ENCODE results near the gene PRM2. TPM values are rescaled to one million over a fixed set of nuclear protein-coding genes. Genes with fewer than 3 reads are reported as not detected.

PRM2 gene
- total RNA-seq, 5 donors from 2014 or later (not counting 1 experiment from before 2014, with no cell fraction given): not detected

DNA sequence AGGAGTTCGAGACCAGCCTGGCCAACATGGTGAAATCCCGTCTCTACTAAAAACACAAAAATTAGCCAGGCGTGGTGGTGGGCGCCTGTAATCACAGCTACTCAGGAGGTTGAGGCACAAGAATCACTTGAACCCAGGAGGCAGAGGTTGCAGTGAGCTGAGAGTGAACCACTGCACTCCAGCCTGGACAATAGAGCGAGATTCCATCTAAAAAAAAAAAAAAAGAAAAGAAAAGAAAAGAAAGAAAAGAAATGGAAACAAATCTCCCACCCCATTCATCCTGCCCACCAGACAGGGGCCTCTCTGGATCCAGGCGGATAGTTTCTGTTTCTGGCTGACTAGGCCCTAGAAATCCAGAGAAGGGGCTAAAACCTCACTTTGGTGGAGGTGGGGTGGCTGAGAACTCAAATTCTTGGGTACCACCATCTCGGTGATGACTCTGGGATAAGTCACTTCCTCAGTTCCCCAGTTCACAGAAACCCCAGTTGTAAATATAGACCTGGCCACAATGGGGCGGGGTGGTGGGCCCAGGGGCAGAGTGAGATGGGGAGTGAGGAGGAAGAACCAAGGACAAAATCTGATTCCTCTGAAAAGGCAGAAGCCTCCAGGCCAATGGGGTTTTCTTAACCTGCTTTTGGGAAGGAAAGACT, 42.4 kb downstream of the PRM2 start:
- CTCF ChIA-PET: interaction anchor here (0.7 to 1.1 kb wide), 2 partner anchors 18 to 130 kb away, joined by 3 to 4 read pairs; no protein-coding TSS in a partner anchor
- no peaks in the 10 kb centered on the region for H3K36me3 Mint-ChIP-seq
- no CpG with 5 or more reads among the region's 8 CpGs for WGBS (ENCODE audit: insufficient coverage)
- H3K4me1 ChIP-seq (ENCODE audit: control insufficient read depth in 1 of 2, extremely low read depth in 1 of 2, insufficient read depth in 2 of 2, low read length in 2 of 2): peaks cover 13 to 63% of the 10 kb centered on the region in 2 experiments
- peak in 1 of 4 experiments; percentile 10 for ATAC-seq (replicated peaks in 1 of 4)
- DNase-seq: peak in 10 of 35 experiments; percentile 24 to 59 (median 42)
- H3K9me3 ChIP-seq: no peaks in the 10 kb centered on the region
- no peaks in the 10 kb centered on the region for H3K36me3 ChIP-seq (ENCODE audit: control insufficient read depth in 2 of 2, extremely low read depth in 1 of 2, insufficient read depth in 1 of 2, low read length in 1 of 2)
- POLR2A ChIA-PET: interaction anchor here (0.7 to 1.3 kb wide), 4 partner anchors 9 to 21 kb away, joined by 3 read pairs; no protein-coding TSS in a partner anchor
- no peaks in the 10 kb centered on the region for H3K9me3 Mint-ChIP-seq
- peak overlapping the region; percentile 41 to 80 (median 57) for H3K4me3 Mint-ChIP-seq
- H3K4me1 Mint-ChIP-seq: peaks cover 56 to 71% (median 65%) of the 10 kb centered on the region in 3 donors
- H3K27me3 ChIP-seq (replicated peaks in 1 of 2; ENCODE audit: control insufficient read depth in 2 of 2, extremely low read depth in 1 of 2, insufficient read depth in 2 of 2, low read length in 1 of 2): no peaks in the 10 kb centered on the region
- H3K27ac Mint-ChIP-seq: peak overlapping the region; percentile 97
- no peaks in the 10 kb centered on the region for H3K27me3 Mint-ChIP-seq
- H3K27ac ChIP-seq (ENCODE audit: low read length): peak overlapping the region; percentile 85
- H3K4me3 ChIP-seq (ENCODE audit: control insufficient read depth in 1 of 2, extremely low read depth in 1 of 2, low read length in 1 of 2): no peak overlapping the region

DNA sequence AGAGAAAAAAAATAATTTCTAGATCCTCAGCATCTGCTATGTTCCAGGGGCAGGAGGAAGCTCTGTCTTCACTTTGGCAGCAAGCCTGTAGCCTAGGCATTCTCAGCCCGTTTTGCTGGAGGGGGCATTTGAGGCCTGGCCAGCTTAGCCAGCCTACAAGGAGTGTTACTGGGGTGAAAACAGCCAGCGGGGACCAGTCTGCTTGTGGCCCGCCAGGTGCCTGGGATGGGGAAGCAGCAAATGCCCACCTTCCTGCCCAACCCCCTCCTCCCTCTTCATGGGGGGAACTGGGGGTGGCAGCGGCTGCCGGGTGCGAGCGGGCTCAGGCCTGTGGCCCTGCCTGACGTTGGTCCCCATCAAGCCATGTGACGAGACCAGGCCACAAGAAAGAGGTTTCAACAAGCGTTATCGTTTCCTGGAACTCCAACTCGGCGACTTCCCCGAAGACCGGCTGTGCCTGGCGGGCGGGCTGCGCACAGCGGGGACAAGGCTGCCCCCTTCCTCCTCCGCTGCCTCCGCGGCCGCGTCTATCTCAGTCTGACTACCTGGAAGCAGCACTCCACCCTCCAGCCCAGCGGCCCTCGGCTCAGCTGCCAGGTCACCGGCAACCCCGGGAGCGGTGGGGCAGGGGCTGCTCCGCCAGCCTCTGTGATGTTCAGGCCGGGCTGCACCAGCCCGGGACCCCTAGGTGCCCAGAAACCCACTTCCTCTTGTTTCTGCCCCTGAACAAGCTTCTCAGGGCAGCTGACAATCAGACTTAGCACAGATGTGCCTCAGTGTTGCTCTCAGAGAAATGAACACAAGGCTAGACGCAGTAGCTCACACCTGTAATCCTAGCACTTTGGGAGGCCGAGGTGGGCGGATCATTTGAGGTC, 43.2 kb downstream of the PRM2 start:
- H3K27ac Mint-ChIP-seq: peak overlapping the region; percentile 97
- H3K4me3 Mint-ChIP-seq: peak overlapping the region; percentile 41 to 80 (median 57)
- no peaks in the 10 kb centered on the region for H3K27me3 ChIP-seq (replicated peaks in 1 of 2; ENCODE audit: control insufficient read depth in 2 of 2, extremely low read depth in 1 of 2, insufficient read depth in 2 of 2, low read length in 1 of 2)
- ATAC-seq (replicated peaks in 1 of 4): peak; percentile 85 to 89 (median 86)
- H3K36me3 ChIP-seq (ENCODE audit: control insufficient read depth in 2 of 2, extremely low read depth in 1 of 2, insufficient read depth in 1 of 2, low read length in 1 of 2): no peaks in the 10 kb centered on the region
- peaks cover 13 to 65% of the 10 kb centered on the region in 2 experiments for H3K4me1 ChIP-seq (ENCODE audit: control insufficient read depth in 1 of 2, extremely low read depth in 1 of 2, insufficient read depth in 2 of 2, low read length in 2 of 2)
- WGBS (ENCODE audit: insufficient coverage): under 1% methylated on average over 32 of the region's 35 CpGs
- no peaks in the 10 kb centered on the region for H3K27me3 Mint-ChIP-seq
- DNase-seq: peak; percentile 53 to 92 (median 86)
- no peaks in the 10 kb centered on the region for H3K9me3 ChIP-seq
- H3K9me3 Mint-ChIP-seq: no peaks in the 10 kb centered on the region
- ChIA-PET CTCF (interaction anchor here (0.5 to 1.1 kb wide), 4 partner anchors 19 to 130 kb away, joined by 3 to 4 read pairs (median 4); partner anchors contain the start of gene SOCS1 (in 1 of the 2)), POLR2A (interaction anchor here (0.6 to 1.3 kb wide), 6 partner anchors 8 to 417 kb away, joined by 3 to 4 read pairs (median 3); partner anchors contain the start of gene SOCS1 (in 1 of the 2))
- peak overlapping the region; percentile 31 to 50 for H3K4me3 ChIP-seq (ENCODE audit: control insufficient read depth in 1 of 2, extremely low read depth in 1 of 2, low read length in 1 of 2)
- no peaks in the 10 kb centered on the region for H3K36me3 Mint-ChIP-seq
- H3K4me1 Mint-ChIP-seq: peaks cover 61 to 77% (median 71%) of the 10 kb centered on the region in 3 donors
- peak overlapping the region; percentile 85 for H3K27ac ChIP-seq (ENCODE audit: low read length)

DNA sequence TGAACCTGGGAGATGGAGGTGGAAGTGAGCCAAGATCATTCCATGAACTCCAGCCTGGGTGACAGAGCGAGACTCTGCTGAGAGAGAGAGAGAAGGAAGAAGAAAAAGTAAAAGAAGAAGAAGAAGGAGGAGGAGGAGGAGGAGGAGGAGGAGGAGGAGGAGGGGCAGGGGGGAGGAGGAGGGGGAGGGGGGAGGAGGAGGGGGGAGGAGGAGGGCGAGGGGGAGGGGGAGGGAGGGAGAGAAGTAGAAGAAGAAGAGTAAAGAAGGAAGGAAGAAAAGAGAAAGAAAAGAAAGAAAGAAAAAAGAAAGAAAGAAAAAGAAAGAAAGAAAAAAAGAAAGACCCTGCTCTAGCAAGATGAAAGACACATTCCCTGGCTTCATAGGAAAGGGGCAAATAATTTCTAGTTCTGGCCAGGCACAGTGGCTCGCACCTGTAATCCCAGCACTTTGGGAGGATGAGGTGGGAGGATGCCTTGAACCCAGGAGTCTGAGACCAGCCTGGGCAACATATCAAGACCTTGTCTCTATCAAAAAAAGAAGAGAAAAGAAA, 43.9 kb downstream of the PRM2 start:
- WGBS (ENCODE audit: insufficient coverage): no CpG with 5 or more reads among the region's 3 CpGs
- ChIA-PET CTCF (interaction anchor here in 1 of 2 donors (0.5 to 0.7 kb wide), 2 partner anchors 20 to 23 kb away, joined by 3 to 4 read pairs; partner anchors contain the start of gene SOCS1), POLR2A (interaction anchor here (0.6 to 1.0 kb wide), 2 partner anchors 23 to 418 kb away, joined by 4 read pairs; partner anchors contain the start of gene SOCS1 (in 1 of the 2))

DNA sequence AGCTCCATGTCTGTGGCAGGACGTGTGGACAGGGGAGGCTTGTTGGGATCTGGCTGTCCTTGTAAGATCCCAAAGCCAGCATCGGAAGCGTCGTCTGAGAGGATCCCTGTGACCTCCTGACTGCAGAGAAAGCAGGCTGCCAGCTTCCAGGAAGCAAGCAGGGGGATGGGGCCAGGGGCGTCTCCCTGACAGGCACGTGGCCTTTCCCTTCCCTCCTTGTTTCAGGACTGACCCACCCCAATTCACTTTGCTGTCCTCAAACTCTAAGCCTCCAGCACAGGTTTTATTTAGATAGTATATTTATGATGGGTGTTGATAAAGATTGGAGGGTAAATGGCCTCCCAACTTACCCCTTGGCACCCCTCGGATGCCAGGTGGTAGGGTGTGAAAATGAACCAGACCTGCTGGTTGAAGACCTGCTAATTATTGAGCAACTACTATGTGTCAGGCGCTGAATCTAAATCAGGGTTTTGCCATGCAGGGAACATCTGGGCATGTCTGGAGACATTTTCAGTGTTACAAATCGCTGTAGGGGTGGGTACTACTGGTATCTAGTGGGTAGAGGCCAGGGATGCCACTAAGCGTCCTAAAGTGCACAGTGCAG, 44.8 kb downstream of the PRM2 start:
- DNase-seq: no peak
- Mint-ChIP-seq H3K4me1 (peaks cover 62 to 71% (median 68%) of the 10 kb centered on the region in 3 donors), H3K4me3 (peak overlapping the region in 1 of 3 donors; percentile 80), H3K27me3 (no peaks in the 10 kb centered on the region), H3K36me3 (no peaks in the 10 kb centered on the region), H3K9me3 (no peaks in the 10 kb centered on the region), H3K27ac (peak overlapping the region; percentile 84 to 85)
- Histone ChIP-seq H3K36me3 (ENCODE audit: control insufficient read depth in 2 of 2, extremely low read depth in 1 of 2, insufficient read depth in 1 of 2, low read length in 1 of 2) (no peaks in the 10 kb centered on the region), H3K27me3 (replicated peaks in 1 of 2; ENCODE audit: control insufficient read depth in 2 of 2, extremely low read depth in 1 of 2, insufficient read depth in 2 of 2, low read length in 1 of 2) (no peaks in the 10 kb centered on the region), H3K27ac (ENCODE audit: low read length) (peak overlapping the region; percentile 31), H3K9me3 (no peaks in the 10 kb centered on the region), H3K4me3 (ENCODE audit: control insufficient read depth in 1 of 2, extremely low read depth in 1 of 2, low read length in 1 of 2) (no peak overlapping the region), H3K4me1 (ENCODE audit: control insufficient read depth in 1 of 2, extremely low read depth in 1 of 2, insufficient read depth in 2 of 2, low read length in 2 of 2) (peaks cover 13 to 65% of the 10 kb centered on the region in 2 experiments)
- ATAC-seq (replicated peaks in 1 of 4): no peak
- POLR2A ChIA-PET: interaction anchor here in 1 of 2 donors (0.5 kb wide), 1 partner anchor 30 kb away, joined by 3 read pairs; no protein-coding TSS in a partner anchor
- 96% methylated on average over 5 of the region's 10 CpGs for WGBS (ENCODE audit: insufficient coverage)
- CTCF ChIA-PET: interaction anchor here in 1 of 2 donors (0.6 kb wide), 1 partner anchor 12 kb away, joined by 7 read pairs; no protein-coding TSS in a partner anchor

More for the DNA sequence above, 43.9 kb downstream of the PRM2 start:
- Histone ChIP-seq H3K36me3 (ENCODE audit: control insufficient read depth in 2 of 2, extremely low read depth in 1 of 2, insufficient read depth in 1 of 2, low read length in 1 of 2) (no peaks in the 10 kb centered on the region), H3K4me1 (ENCODE audit: control insufficient read depth in 1 of 2, extremely low read depth in 1 of 2, insufficient read depth in 2 of 2, low read length in 2 of 2) (peaks cover 13 to 65% of the 10 kb centered on the region in 2 experiments), H3K27ac (ENCODE audit: low read length) (peak overlapping the region; percentile 85), H3K27me3 (replicated peaks in 1 of 2; ENCODE audit: control insufficient read depth in 2 of 2, extremely low read depth in 1 of 2, insufficient read depth in 2 of 2, low read length in 1 of 2) (no peaks in the 10 kb centered on the region), H3K9me3 (no peaks in the 10 kb centered on the region), H3K4me3 (ENCODE audit: control insufficient read depth in 1 of 2, extremely low read depth in 1 of 2, low read length in 1 of 2) (peak overlapping the region in 1 of 2 donors; percentile 31)
- DNase-seq (no peak), ATAC-seq (replicated peaks in 1 of 4) (no peak)
- Mint-ChIP-seq H3K27ac (peak overlapping the region; percentile 97), H3K4me3 (peak overlapping the region; percentile 41 to 80 (median 57)), H3K27me3 (no peaks in the 10 kb centered on the region), H3K9me3 (no peaks in the 10 kb centered on the region), H3K4me1 (peaks cover 61 to 77% (median 72%) of the 10 kb centered on the region in 3 donors), H3K36me3 (no peaks in the 10 kb centered on the region)

DNA sequence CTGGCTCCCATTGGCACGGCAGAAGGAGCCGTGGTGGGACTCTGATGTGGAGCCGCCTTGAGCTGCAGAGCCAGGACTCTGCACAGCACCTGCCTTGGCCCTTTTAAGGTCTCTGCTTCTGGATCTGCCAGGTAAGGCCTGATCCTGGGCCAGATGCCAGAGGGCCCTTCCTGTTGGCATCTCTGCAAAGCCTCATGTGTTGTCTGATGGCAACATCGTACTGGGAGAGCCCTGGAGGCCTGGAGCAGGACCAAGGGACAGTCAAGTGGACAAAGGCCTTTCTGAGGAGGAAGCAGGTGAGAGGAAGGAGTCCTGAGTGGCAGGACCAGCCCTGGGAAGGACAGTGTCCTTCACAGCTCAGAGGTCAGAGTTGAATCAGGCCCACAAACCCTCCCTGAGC, 46.4 kb downstream of the PRM2 start:
- Histone ChIP-seq H3K27ac (ENCODE audit: low read length) (no peak overlapping the region), H3K9me3 (no peaks in the 10 kb centered on the region), H3K36me3 (ENCODE audit: control insufficient read depth in 2 of 2, extremely low read depth in 1 of 2, insufficient read depth in 1 of 2, low read length in 1 of 2) (no peaks in the 10 kb centered on the region), H3K4me3 (ENCODE audit: control insufficient read depth in 1 of 2, extremely low read depth in 1 of 2, low read length in 1 of 2) (no peak overlapping the region), H3K27me3 (replicated peaks in 1 of 2; ENCODE audit: control insufficient read depth in 2 of 2, extremely low read depth in 1 of 2, insufficient read depth in 2 of 2, low read length in 1 of 2) (no peaks in the 10 kb centered on the region), H3K4me1 (ENCODE audit: control insufficient read depth in 1 of 2, extremely low read depth in 1 of 2, insufficient read depth in 2 of 2, low read length in 2 of 2) (peaks cover 19 to 70% of the 10 kb centered on the region in 2 experiments)
- WGBS (ENCODE audit: insufficient coverage): 100% methylated on average over 4 of the region's 4 CpGs
- POLR2A ChIA-PET: no interaction called here
- Mint-ChIP-seq H3K9me3 (no peaks in the 10 kb centered on the region), H3K4me1 (peaks cover 71 to 75% (median 73%) of the 10 kb centered on the region in 3 donors), H3K27ac (peak overlapping the region; percentile 62 to 83), H3K4me3 (no peak overlapping the region), H3K27me3 (no peaks in the 10 kb centered on the region), H3K36me3 (no peaks in the 10 kb centered on the region)
- DNase-seq (no peak), ATAC-seq (replicated peaks in 1 of 4) (no peak)
- CTCF ChIA-PET: interaction anchor here in 1 of 2 donors (0.9 kb wide), 1 partner anchor 25 kb away, joined by 3 read pairs; no protein-coding TSS in a partner anchor
